ENCODE data around the gene SPATA25.

Gene SPATA25

DNA sequence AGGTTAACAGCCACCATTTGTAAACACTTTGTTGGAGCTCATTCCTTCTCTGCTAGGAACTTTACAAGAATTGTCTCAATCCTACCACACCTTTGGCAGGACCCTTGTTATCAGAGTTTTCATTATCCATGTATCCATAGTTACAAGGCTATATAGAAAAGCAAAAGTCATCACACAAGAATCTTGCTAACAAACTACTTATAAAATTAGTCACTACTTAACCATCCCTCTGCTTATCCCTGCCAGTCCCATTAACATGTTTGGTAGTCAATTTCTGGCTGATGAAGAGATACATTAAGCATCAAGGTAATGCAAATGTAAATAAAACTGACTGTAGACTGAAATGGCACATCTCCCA is 19.6 kb downstream of the SPATA25 start:
- Histone ChIP-seq H3K9me3 (ENCODE audit: insufficient read depth, low read length) (no peaks in the 10 kb centered on the region), H2AFZ (ENCODE audit: low read depth, low read length) (no peak overlapping the region), H3K27me3 (ENCODE audit: low read depth, low read length) (no peaks in the 10 kb centered on the region), H4K20me1 (ENCODE audit: insufficient read depth, low read length) (no peaks in the 10 kb centered on the region), H3K36me3 (replicated peaks; ENCODE audit: low read depth, low read length) (no peaks in the 10 kb centered on the region), H3K4me1 (ENCODE audit: low read length) (no peaks in the 10 kb centered on the region), H3K9ac (ENCODE audit: low read length) (no peak overlapping the region), H3K27ac (ENCODE audit: low read length) (no peak overlapping the region), H3K79me2 (ENCODE audit: low read length) (no peaks in the 10 kb centered on the region), H3K4me2 (ENCODE audit: low read length) (no peak overlapping the region), H3K4me3 (ENCODE audit: low read length) (no peak overlapping the region)
- TF ChIP-seq, protein P1, sequence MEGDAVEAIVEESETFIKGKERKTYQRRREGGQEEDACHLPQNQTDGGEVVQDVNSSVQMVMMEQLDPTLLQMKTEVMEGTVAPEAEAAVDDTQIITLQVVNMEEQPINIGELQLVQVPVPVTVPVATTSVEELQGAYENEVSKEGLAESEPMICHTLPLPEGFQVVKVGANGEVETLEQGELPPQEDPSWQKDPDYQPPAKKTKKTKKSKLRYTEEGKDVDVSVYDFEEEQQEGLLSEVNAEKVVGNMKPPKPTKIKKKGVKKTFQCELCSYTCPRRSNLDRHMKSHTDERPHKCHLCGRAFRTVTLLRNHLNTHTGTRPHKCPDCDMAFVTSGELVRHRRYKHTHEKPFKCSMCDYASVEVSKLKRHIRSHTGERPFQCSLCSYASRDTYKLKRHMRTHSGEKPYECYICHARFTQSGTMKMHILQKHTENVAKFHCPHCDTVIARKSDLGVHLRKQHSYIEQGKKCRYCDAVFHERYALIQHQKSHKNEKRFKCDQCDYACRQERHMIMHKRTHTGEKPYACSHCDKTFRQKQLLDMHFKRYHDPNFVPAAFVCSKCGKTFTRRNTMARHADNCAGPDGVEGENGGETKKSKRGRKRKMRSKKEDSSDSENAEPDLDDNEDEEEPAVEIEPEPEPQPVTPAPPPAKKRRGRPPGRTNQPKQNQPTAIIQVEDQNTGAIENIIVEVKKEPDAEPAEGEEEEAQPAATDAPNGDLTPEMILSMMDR (IDR thresholded peaks at IDR 0.05; ENCODE audit: low read depth, low read length) = no peak

DNA sequence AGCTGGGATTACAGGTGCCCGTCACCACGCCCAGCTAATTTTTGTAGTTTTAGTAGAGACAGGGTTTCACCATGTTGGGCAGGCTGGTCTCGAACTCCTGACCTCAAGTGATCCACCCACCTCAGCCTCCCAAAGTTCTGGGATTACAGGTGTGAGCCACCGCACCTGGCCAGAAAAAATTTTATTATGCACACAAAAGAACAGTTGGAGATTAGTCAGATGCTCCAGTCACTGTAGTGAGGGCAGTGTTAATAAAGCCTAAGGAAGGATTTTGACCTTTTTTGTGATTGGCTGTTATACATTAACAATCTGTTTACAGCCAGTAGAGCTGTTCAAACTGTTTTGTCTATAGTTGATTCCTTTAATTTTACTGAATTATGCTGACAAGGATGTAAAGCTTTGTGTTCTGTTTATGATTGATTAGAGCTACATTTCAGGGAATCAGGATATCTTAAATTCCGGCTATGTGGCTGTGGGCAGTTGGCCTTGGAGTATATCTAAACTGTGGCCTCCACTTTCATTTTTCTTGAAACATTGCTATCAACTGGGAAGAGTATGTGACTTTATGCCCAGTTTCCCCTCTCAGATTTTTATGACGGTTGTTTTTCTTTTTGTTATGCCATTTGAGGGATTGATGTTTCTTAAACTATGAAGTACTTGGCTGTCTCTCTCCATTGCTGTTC is 20.1 kb downstream of the SPATA25 start:
- TF ChIP-seq EZH2phosphoT487 (IDR thresholded peaks at IDR 0.05; ENCODE audit: low read depth) = no peak
- TF ChIP-seq, protein P1 (IDR thresholded peaks at IDR 0.05; ENCODE audit: low read depth, low read length) = no peak
- Histone ChIP-seq H3K27ac (ENCODE audit: low read length) (no peak overlapping the region), H3K4me2 (ENCODE audit: low read length) (no peak overlapping the region), H3K4me3 (ENCODE audit: low read length) (no peak overlapping the region), H3K36me3 (replicated peaks; ENCODE audit: low read depth, low read length) (no peaks in the 10 kb centered on the region), H3K27me3 (ENCODE audit: low read depth, low read length) (no peaks in the 10 kb centered on the region), H3K79me2 (ENCODE audit: low read length) (no peaks in the 10 kb centered on the region), H4K20me1 (ENCODE audit: insufficient read depth, low read length) (no peaks in the 10 kb centered on the region), H2AFZ (ENCODE audit: low read depth, low read length) (no peak overlapping the region), H3K4me1 (ENCODE audit: low read length) (no peaks in the 10 kb centered on the region), H3K9me3 (ENCODE audit: insufficient read depth, low read length) (no peaks in the 10 kb centered on the region), H3K9ac (ENCODE audit: low read length) (no peak overlapping the region)

DNA sequence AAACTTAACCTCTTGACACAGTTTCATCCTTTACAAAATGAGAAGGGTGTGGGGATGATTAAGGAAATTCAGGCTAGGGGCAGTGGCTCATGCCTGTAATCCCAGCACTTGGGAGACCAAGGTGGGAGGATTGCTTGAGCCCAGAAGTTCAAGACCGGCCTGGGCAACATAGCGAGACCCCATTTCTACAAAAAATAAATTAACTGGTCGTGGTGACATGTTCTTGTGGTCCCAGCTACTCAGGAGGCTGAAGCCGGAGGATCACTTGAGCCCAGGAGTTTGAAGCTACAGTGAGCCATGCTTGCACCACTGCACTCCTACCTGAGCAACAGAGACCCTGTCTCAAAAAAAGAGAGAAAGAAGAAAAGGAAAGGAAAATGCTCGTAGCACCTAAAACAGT is 21.0 kb downstream of the SPATA25 start:
- H3K27me3 ChIP-seq (ENCODE audit: low read depth, low read length) = no peaks in the 10 kb centered on the region
- no peaks in the 10 kb centered on the region for H4K20me1 ChIP-seq (ENCODE audit: insufficient read depth, low read length)
- TF ChIP-seq EZH2phosphoT487 (IDR thresholded peaks at IDR 0.05; ENCODE audit: low read depth) = no peak
- TF ChIP-seq, protein P1 (IDR thresholded peaks at IDR 0.05; ENCODE audit: low read depth, low read length) = no peak

DNA sequence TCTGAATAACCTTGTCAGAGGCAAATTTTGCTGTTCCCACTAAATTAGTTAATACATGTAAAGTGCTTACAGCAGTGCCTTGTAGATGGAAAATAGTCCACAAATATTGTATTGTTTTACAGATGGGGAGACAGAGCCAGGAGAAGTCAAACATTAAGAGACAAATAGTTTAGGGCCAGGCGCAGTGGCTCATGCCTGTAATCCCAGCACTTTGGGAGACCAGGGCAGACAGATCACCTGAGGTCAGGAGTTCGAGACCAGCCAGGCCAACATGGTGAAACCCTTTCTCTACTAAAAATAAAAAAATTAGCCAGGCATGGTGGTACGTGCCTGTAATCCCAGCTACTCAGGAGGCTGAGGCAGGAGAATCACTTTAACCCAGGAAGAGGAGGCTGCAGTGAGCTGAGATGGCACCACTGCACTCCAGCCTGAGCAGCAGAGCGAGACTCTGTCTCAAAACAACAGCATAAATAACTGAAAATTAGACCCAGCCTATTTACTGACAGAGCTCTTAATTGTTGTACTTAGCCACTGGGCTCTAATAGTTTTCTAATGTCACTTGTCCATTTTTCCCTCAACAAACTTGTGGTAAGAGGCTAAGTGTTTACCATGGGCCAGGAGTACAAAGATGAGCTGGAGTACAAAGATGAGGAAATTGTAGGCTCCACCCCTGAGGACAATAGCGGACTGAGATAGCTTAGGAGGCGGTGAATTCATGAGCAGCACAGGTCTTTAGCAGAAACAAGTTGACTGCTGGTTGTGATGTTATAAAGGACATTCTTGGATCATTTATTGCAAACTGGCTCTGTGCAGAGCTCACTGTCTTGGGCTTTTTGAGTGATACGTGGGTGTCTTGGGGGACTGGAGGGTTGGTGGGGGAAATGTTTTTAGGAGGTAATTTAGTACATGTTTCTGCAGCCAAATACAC is 23.6 kb downstream of the SPATA25 start:
- Histone ChIP-seq H3K4me3 (ENCODE audit: low read length) (no peak overlapping the region), H4K20me1 (ENCODE audit: insufficient read depth, low read length) (no peaks in the 10 kb centered on the region), H3K9me3 (ENCODE audit: insufficient read depth, low read length) (no peaks in the 10 kb centered on the region), H3K79me2 (ENCODE audit: low read length) (no peaks in the 10 kb centered on the region), H3K36me3 (replicated peaks; ENCODE audit: low read depth, low read length) (no peaks in the 10 kb centered on the region), H3K27me3 (ENCODE audit: low read depth, low read length) (no peaks in the 10 kb centered on the region), H3K27ac (ENCODE audit: low read length) (no peak overlapping the region), H3K4me2 (ENCODE audit: low read length) (no peak overlapping the region), H3K9ac (ENCODE audit: low read length) (no peak overlapping the region), H2AFZ (ENCODE audit: low read depth, low read length) (no peak overlapping the region), H3K4me1 (ENCODE audit: low read length) (no peaks in the 10 kb centered on the region)
- TF ChIP-seq, protein P1 (IDR thresholded peaks at IDR 0.05; ENCODE audit: low read depth, low read length) = no peak
- TF ChIP-seq EZH2phosphoT487 (IDR thresholded peaks at IDR 0.05; ENCODE audit: low read depth) = no peak

More for the DNA sequence above, 21.0 kb downstream of the SPATA25 start:
- no peak overlapping the region for H3K4me2 ChIP-seq (ENCODE audit: low read length)
- no peak overlapping the region for H3K9ac ChIP-seq (ENCODE audit: low read length)
- no peak overlapping the region for H2AFZ ChIP-seq (ENCODE audit: low read depth, low read length)
- H3K27ac ChIP-seq (ENCODE audit: low read length) = no peak overlapping the region
- no peak overlapping the region for H3K4me3 ChIP-seq (ENCODE audit: low read length)
- H3K36me3 ChIP-seq (replicated peaks; ENCODE audit: low read depth, low read length) = no peaks in the 10 kb centered on the region
- no peaks in the 10 kb centered on the region for H3K79me2 ChIP-seq (ENCODE audit: low read length)
- H3K4me1 ChIP-seq (ENCODE audit: low read length) = no peaks in the 10 kb centered on the region
- no peaks in the 10 kb centered on the region for H3K9me3 ChIP-seq (ENCODE audit: insufficient read depth, low read length)

All from OCI-LY3 (cell line).